ENCODE results near the gene CDK2.

The CDK2 gene

DNA sequence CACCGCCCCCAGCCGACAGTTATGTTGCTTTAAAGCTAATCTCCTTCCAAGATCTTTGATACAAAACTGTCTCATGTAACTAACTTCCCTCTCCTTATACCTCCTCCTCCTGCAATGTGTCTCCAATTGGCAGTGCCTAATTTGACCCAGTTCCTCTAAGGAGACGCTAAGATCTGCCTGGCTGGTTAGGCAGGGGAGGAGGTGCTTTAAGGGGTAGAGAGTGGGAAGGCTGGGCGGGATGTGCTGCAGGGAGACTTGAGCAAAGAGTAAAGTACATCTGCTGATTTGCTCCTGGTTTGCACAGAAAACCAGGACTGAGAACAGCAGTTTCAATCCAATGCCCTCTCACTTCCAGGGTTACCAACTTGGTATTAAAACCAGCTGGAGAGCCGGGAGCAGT lies 46.9 kb downstream of the CDK2 start:
- H2AK5ac ChIP-seq (ENCODE audit: low read depth, low read length) = no peak overlapping the region
- no peak overlapping the region for H3K18ac ChIP-seq (ENCODE audit: low read length)
- H4K8ac ChIP-seq (ENCODE audit: low read depth, low read length) = no peak overlapping the region
- H3K23ac ChIP-seq (ENCODE audit: low read depth, low read length, poor library complexity) = no peak overlapping the region
- no peak overlapping the region for H3K4me3 ChIP-seq (ENCODE audit: low read length in 2 of 2)
- no peaks in the 10 kb centered on the region for H3K4me1 ChIP-seq (ENCODE audit: control insufficient read depth in 2 of 2, insufficient read depth in 1 of 2, low read depth in 1 of 2, low read length in 2 of 2)
- no peak overlapping the region for H3K9ac ChIP-seq (ENCODE audit: low read depth, low read length, poor library complexity)
- H3K27me3 ChIP-seq (ENCODE audit: control insufficient read depth in 3 of 3, insufficient read depth in 3 of 3, low read depth in 1 of 3, low read length in 3 of 3) = no peaks in the 10 kb centered on the region
- H2BK120ac ChIP-seq (ENCODE audit: low read depth, low read length) = no peak overlapping the region
- H3K79me1 ChIP-seq (ENCODE audit: low read depth, low read length) = no peaks in the 10 kb centered on the region
- no peaks in the 10 kb centered on the region for H3K9me3 ChIP-seq (replicated peaks in 1 of 2; ENCODE audit: control insufficient read depth in 2 of 2, insufficient read depth in 1 of 2, low read depth in 1 of 2, low read length in 2 of 2)
- H2BK15ac ChIP-seq (ENCODE audit: low read length) = no peak overlapping the region
- DNase-seq (ENCODE audit: low spot score) = no peak
- H3K36me3 ChIP-seq (replicated peaks in 1 of 2; ENCODE audit: control insufficient read depth in 2 of 2, insufficient read depth in 2 of 2, low read length in 2 of 2) = peaks cover 0 to 22% of the 10 kb centered on the region in 2 donors
- no peak overlapping the region for H3K4me2 ChIP-seq (ENCODE audit: insufficient read depth, low read length, poor library complexity, severe bottlenecking)
- no peak overlapping the region for H3K27ac ChIP-seq (replicated peaks; ENCODE audit: low read length)
- H2BK12ac ChIP-seq (ENCODE audit: low read length) = no peak overlapping the region
- no peak overlapping the region for H4K91ac ChIP-seq (ENCODE audit: low read depth, low read length, poor library complexity)
- H2AFZ ChIP-seq (ENCODE audit: low read length) = no peak overlapping the region
- H3K14ac ChIP-seq (ENCODE audit: low read length) = no peak overlapping the region
- no peak overlapping the region for H3K4ac ChIP-seq (ENCODE audit: low read length)
- H2BK5ac ChIP-seq (ENCODE audit: low read length) = no peak overlapping the region
- WGBS, 2 donors (ENCODE audit: extremely low coverage in 2 of 2, insufficient read length in 2 of 2, insufficient replicate concordance in 1 of 2) = no CpG with 5 or more reads among the region's 5 CpGs

DNA sequence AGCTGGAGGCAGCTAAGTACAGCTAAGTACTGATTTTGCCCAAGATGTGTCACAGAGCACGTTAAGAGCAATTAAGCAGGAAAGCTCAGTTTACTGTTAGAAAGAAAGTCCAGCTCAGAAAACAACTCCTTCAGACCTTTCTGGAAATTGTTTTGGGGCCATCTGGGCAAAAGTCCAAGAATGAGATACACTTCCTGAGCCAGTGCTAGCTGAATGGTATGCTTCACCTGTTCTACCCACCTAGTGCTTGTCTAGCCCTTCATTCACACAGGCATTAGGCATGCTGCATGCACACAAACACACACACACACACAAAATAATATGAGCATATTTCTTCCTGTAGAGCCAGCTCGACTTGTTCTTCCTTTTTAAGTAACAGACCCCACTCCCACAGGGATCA lies 47.6 kb downstream of the CDK2 start:
- WGBS, 2 donors (ENCODE audit: extremely low coverage in 2 of 2, insufficient read length in 2 of 2, insufficient replicate concordance in 1 of 2) = no CpG with 5 or more reads among the region's 2 CpGs

DNA sequence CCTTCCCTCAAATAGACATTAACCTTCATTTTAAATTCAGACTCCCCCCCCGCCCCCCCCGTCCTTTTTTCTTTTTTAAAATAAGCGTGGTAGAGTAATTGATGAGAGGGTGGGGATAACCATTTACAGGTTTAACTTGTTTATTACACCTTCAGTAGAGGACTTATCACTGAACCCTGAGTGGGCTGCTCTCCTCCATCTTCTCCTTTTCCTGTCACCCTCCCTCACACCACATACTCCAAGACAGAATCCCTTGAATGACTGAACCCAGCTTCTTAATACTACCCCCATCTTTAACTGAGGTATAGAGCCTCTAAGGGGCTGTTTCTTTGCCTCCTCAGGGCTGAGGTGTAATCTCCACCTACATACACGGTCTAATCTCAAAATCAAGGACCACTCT lies 50.6 kb downstream of the CDK2 start:
- Histone ChIP-seq H3K23ac (ENCODE audit: low read depth, low read length, poor library complexity) (no peak overlapping the region), H4K91ac (ENCODE audit: low read depth, low read length, poor library complexity) (no peak overlapping the region)

More for the DNA sequence above, 47.6 kb downstream of the CDK2 start:
- no peaks in the 10 kb centered on the region for H3K27me3 ChIP-seq (ENCODE audit: control insufficient read depth in 3 of 3, insufficient read depth in 3 of 3, low read depth in 1 of 3, low read length in 3 of 3)
- no peak overlapping the region for H3K4me2 ChIP-seq (ENCODE audit: insufficient read depth, low read length, poor library complexity, severe bottlenecking)
- no peak overlapping the region for H2BK120ac ChIP-seq (ENCODE audit: low read depth, low read length)
- H3K79me1 ChIP-seq (ENCODE audit: low read depth, low read length) = no peaks in the 10 kb centered on the region
- H2AFZ ChIP-seq (ENCODE audit: low read length) = no peak overlapping the region
- no peak overlapping the region for H4K8ac ChIP-seq (ENCODE audit: low read depth, low read length)
- H2BK15ac ChIP-seq (ENCODE audit: low read length) = no peak overlapping the region
- H2AK5ac ChIP-seq (ENCODE audit: low read depth, low read length) = no peak overlapping the region
- no peak for DNase-seq (ENCODE audit: low spot score)
- H4K91ac ChIP-seq (ENCODE audit: low read depth, low read length, poor library complexity) = no peak overlapping the region
- H3K9ac ChIP-seq (ENCODE audit: low read depth, low read length, poor library complexity) = no peak overlapping the region
- H3K4me1 ChIP-seq (ENCODE audit: control insufficient read depth in 2 of 2, insufficient read depth in 1 of 2, low read depth in 1 of 2, low read length in 2 of 2) = peaks cover 0 to under 1% of the 10 kb centered on the region in 2 donors
- H3K36me3 ChIP-seq (replicated peaks in 1 of 2; ENCODE audit: control insufficient read depth in 2 of 2, insufficient read depth in 2 of 2, low read length in 2 of 2) = peaks cover 0 to 24% of the 10 kb centered on the region in 2 donors
- no peak overlapping the region for H3K27ac ChIP-seq (replicated peaks; ENCODE audit: low read length)
- H3K4ac ChIP-seq (ENCODE audit: low read length) = no peak overlapping the region
- no peak overlapping the region for H3K14ac ChIP-seq (ENCODE audit: low read length)
- H2BK12ac ChIP-seq (ENCODE audit: low read length) = no peak overlapping the region
- no peak overlapping the region for H3K4me3 ChIP-seq (ENCODE audit: low read length in 2 of 2)
- no peak overlapping the region for H3K18ac ChIP-seq (ENCODE audit: low read length)
- H3K9me3 ChIP-seq (replicated peaks in 1 of 2; ENCODE audit: control insufficient read depth in 2 of 2, insufficient read depth in 1 of 2, low read depth in 1 of 2, low read length in 2 of 2) = no peaks in the 10 kb centered on the region
- H3K23ac ChIP-seq (ENCODE audit: low read depth, low read length, poor library complexity) = no peak overlapping the region
- no peak overlapping the region for H2BK5ac ChIP-seq (ENCODE audit: low read length)

DNA sequence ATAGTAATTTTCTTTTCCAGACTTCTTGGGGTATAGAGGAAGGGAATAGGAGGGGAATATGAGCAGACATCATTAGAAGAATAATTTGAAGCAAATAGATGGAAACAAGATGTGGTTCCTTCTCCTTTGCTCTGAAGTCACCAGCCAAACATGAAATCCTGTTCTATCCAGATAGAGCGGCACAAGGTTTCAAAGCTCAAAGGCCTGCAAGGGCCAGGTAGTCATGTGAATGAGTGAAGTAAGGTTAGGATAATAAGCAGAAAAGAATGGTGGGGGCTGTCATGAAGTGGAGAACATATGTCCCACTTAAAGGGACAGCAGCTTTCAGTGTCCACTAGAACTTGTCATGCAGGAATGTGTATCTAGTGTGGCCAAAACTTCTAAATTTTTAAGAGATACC lies 51.7 kb downstream of the CDK2 start:
- Histone ChIP-seq H3K4me3 (ENCODE audit: low read length in 2 of 2) (no peak overlapping the region), H3K27me3 (ENCODE audit: control insufficient read depth in 3 of 3, insufficient read depth in 3 of 3, low read depth in 1 of 3, low read length in 3 of 3) (no peaks in the 10 kb centered on the region), H3K14ac (ENCODE audit: low read length) (no peak overlapping the region), H3K4me2 (ENCODE audit: insufficient read depth, low read length, poor library complexity, severe bottlenecking) (no peak overlapping the region), H2AK5ac (ENCODE audit: low read depth, low read length) (no peak overlapping the region), H4K91ac (ENCODE audit: low read depth, low read length, poor library complexity) (no peak overlapping the region), H3K4me1 (ENCODE audit: control insufficient read depth in 2 of 2, insufficient read depth in 1 of 2, low read depth in 1 of 2, low read length in 2 of 2) (peaks cover 12 to 18% of the 10 kb centered on the region in 2 donors), H3K27ac (replicated peaks; ENCODE audit: low read length) (no peak overlapping the region), H3K4ac (ENCODE audit: low read length) (no peak overlapping the region), H2BK12ac (ENCODE audit: low read length) (no peak overlapping the region), H3K79me1 (ENCODE audit: low read depth, low read length) (no peaks in the 10 kb centered on the region), H2AFZ (ENCODE audit: low read length) (no peak overlapping the region), H2BK5ac (ENCODE audit: low read length) (no peak overlapping the region), H3K36me3 (replicated peaks in 1 of 2; ENCODE audit: control insufficient read depth in 2 of 2, insufficient read depth in 2 of 2, low read length in 2 of 2) (peaks cover 0 to 27% of the 10 kb centered on the region in 2 donors), H3K23ac (ENCODE audit: low read depth, low read length, poor library complexity) (no peak overlapping the region), H3K9me3 (replicated peaks in 1 of 2; ENCODE audit: control insufficient read depth in 2 of 2, insufficient read depth in 1 of 2, low read depth in 1 of 2, low read length in 2 of 2) (no peaks in the 10 kb centered on the region), H2BK120ac (ENCODE audit: low read depth, low read length) (no peak overlapping the region), H3K18ac (ENCODE audit: low read length) (no peak overlapping the region), H3K9ac (ENCODE audit: low read depth, low read length, poor library complexity) (no peak overlapping the region), H2BK15ac (ENCODE audit: low read length) (no peak overlapping the region), H4K8ac (ENCODE audit: low read depth, low read length) (no peak overlapping the region)
- DNase-seq (ENCODE audit: low spot score) = no peak
- WGBS, 2 donors (ENCODE audit: extremely low coverage in 2 of 2, insufficient read length in 2 of 2, insufficient replicate concordance in 1 of 2) = no CpG with 5 or more reads among the region's 1 CpG

More for the DNA sequence above, 50.6 kb downstream of the CDK2 start:
- Histone ChIP-seq H3K18ac (ENCODE audit: low read length) (no peak overlapping the region), H3K4ac (ENCODE audit: low read length) (no peak overlapping the region), H2BK12ac (ENCODE audit: low read length) (no peak overlapping the region), H2AFZ (ENCODE audit: low read length) (no peak overlapping the region), H2BK15ac (ENCODE audit: low read length) (no peak overlapping the region), H3K4me1 (ENCODE audit: control insufficient read depth in 2 of 2, insufficient read depth in 1 of 2, low read depth in 1 of 2, low read length in 2 of 2) (peaks cover 10 to 17% of the 10 kb centered on the region in 2 donors), H2BK120ac (ENCODE audit: low read depth, low read length) (no peak overlapping the region), H3K79me1 (ENCODE audit: low read depth, low read length) (no peaks in the 10 kb centered on the region), H3K14ac (ENCODE audit: low read length) (no peak overlapping the region), H4K8ac (ENCODE audit: low read depth, low read length) (no peak overlapping the region), H2BK5ac (ENCODE audit: low read length) (no peak overlapping the region), H2AK5ac (ENCODE audit: low read depth, low read length) (no peak overlapping the region), H3K4me3 (ENCODE audit: low read length in 2 of 2) (no peak overlapping the region), H3K9ac (ENCODE audit: low read depth, low read length, poor library complexity) (no peak overlapping the region), H3K27ac (replicated peaks; ENCODE audit: low read length) (no peak overlapping the region), H3K9me3 (replicated peaks in 1 of 2; ENCODE audit: control insufficient read depth in 2 of 2, insufficient read depth in 1 of 2, low read depth in 1 of 2, low read length in 2 of 2) (no peaks in the 10 kb centered on the region), H3K27me3 (ENCODE audit: control insufficient read depth in 3 of 3, insufficient read depth in 3 of 3, low read depth in 1 of 3, low read length in 3 of 3) (no peaks in the 10 kb centered on the region), H3K36me3 (replicated peaks in 1 of 2; ENCODE audit: control insufficient read depth in 2 of 2, insufficient read depth in 2 of 2, low read length in 2 of 2) (peaks cover 0 to 28% of the 10 kb centered on the region in 2 donors), H3K4me2 (ENCODE audit: insufficient read depth, low read length, poor library complexity, severe bottlenecking) (no peak overlapping the region)
- DNase-seq (ENCODE audit: low spot score) = no peak
- WGBS, 2 donors (ENCODE audit: extremely low coverage in 2 of 2, insufficient read length in 2 of 2, insufficient replicate concordance in 1 of 2) = no CpG with 5 or more reads among the region's 4 CpGs

All from neuronal stem cell (in vitro differentiated cells).